ENCODE data around the gene COL4A2.

DNA sequence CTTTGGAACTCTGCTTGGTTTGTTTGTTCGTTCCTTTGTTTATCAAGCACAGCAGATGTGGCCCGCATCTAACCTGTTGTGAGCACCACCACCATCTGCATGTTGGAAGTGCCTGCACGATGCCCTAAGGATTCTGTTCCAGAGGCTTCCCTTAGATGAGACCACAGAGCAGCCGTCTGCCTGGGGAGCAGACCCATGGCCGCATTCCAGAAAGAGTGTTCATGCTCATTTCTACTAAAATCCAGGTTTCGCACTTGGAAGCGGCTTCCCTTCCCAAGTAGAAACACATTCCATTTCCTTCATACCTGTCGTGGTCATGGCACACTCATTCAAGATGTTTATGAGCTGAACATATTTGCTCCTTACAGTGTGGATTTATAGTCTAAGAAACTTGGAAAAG lies 27.2 kb downstream of the COL4A2 start:
- no peak for TF ChIP-seq EZH2phosphoT487 (IDR thresholded peaks at IDR 0.05; ENCODE audit: insufficient read depth, low read depth)
- no peak for TF ChIP-seq EZH2 (IDR thresholded peaks at IDR 0.05; ENCODE audit: insufficient read depth, poor library complexity, severe bottlenecking)
